Measurements from ENCODE around the gene MRPS10.
"Not testable (repeated sequence)": the region's sequence is repeated elsewhere in the genome, so short reads cannot be mapped to it uniquely, and the experiment has no call there.

MRPS10 gene

DNA sequence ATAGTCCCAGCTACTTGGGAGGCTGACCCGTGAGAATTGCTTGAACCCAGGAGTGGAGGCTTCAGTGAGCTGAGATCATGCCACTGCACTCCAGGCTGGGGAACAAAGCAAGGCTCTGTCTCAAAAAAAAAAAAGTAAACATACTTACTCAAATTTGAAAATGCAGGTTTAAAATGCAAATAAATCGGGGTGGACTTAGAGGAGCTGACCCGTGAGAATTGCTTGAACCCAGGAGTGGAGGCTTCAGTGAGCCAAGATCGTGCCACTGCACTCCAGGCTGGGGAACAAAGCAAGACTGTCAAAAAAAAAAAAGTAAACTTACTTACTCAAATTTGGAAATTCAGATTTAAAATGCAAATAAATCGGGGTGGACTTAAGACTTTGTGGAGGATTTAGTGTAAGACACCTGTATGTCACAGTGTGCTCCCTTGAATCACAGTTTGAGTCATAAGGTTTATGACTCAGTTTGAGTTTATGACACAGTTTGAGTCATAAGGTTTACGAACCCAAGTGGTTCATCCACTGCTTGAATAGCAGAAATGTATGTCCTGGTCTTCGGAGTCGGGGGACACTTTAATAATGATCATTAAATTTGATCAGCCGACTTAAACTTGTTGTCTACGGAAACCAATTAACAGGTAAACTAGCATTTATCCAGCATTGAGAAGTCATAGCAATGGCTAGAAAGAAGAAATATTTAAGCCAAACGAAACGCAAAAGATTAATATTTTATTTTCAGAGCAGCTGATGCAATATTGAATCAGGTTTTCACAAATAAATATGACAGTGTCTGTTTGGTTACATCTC lies 6.8 kb upstream of the MRPS10 start:
- DNase-seq (ENCODE audit: extremely low read depth, low read depth) = peak; percentile 8
- TF ChIP-seq CTCF (IDR thresholded peaks at IDR 0.05; ENCODE audit: low read depth, low read length) = no peak

DNA sequence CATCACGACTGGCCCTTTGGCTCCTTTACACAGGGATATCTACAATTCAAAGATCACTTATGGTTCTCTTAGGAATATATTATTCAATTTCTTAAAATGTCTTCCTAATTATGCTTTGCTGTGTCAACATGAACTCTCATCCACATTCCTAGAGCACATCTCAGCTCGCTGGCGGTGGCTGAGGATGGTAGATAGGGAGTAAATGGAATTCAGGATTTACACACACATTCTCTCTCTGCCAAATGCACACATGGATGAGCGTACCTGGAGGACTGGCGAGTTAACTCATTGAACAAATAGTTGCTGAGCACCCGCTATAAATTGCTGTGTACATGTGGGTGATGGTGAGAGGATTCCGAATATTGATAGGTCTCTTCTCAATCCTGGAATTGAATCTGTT lies 4.8 kb upstream of the MRPS10 start:
- no peak for TF ChIP-seq CTCF (IDR thresholded peaks at IDR 0.05; ENCODE audit: low read depth, low read length)
- DNase-seq (ENCODE audit: extremely low read depth, low read depth) = no peak

DNA sequence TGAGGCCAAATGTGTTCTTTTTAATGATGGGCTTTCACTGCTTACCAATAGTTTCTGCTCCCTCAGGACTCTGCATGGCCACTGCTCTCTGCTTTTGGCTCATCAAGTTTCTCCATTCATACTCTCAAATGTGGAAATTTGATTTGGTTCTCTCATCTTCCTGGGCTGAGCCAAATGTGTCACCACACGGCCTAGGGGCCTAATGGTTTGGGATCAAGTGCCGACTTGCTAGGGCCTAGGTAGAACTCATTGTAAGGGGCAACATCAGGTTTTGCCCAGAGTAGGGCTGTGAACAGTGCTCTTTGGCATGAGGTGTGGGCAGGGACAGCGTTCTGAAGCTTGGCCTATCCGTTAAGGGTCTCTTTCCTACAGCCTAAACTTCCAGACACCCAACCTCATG lies 3.9 kb upstream of the MRPS10 start:
- no peak for TF ChIP-seq CTCF (IDR thresholded peaks at IDR 0.05; ENCODE audit: low read depth, low read length)
- DNase-seq (ENCODE audit: extremely low read depth, low read depth) = no peak

- TF ChIP-seq CTCF (IDR thresholded peaks at IDR 0.05; ENCODE audit: low read depth, low read length) = no peak
Measured at GRCh38 chr6:42220807-42221206, 3.1 kb upstream of the MRPS10 start.

GRCh38 chr6:42217157-42217518 lies 523 bp downstream of the MRPS10 start:
- TF ChIP-seq CTCF (IDR thresholded peaks at IDR 0.05; ENCODE audit: low read depth, low read length) = no peak
- no peak for DNase-seq (ENCODE audit: extremely low read depth, low read depth)

More at GRCh38 chr6:42220807-42221206, 3.1 kb upstream of the MRPS10 start:
- no peak for DNase-seq (ENCODE audit: extremely low read depth, low read depth)

DNA sequence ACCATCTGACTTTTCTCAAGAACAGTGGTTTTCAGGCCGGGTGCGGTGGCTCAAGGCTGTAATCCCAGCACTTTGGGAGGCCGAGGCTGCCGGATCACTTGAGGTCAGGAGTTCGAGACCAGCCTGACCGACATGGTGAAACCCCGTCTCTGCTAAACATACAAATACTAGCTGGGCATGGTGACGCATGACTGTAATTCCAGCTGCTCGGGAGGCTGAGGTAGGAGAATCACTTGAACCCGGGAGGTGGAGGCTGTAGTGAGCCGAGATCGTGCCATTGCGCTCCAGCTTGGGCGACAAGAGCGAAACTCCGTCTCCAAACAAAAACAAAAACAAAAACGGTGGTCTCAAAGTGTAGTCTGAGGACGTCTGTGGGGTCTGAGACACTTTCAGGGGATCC lies 1.2 kb downstream of the MRPS10 start:
- not testable (repeated sequence) for DNase-seq (ENCODE audit: extremely low read depth, low read depth)

DNA sequence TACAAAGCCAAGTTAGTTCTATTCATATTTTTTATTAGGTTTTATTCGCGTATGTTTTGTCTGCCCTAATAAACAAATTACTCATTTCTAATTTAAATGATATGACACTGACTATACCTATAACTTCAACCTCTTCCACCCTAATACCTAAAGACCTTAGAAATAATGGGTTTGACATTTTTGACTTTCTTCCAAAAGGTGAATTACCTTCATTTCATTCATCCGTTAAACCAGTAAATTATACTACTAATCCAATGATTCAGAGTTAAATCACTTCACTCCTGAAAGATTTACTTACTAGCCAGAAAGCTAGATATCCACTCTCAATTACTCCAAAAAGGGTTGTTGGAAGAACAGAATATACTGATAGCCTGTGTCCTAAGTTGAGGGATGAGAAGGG lies 5.2 kb downstream of the MRPS10 start:
- no peak for DNase-seq (ENCODE audit: extremely low read depth, low read depth)
- no peak for TF ChIP-seq CTCF (IDR thresholded peaks at IDR 0.05; ENCODE audit: low read depth, low read length)

DNA sequence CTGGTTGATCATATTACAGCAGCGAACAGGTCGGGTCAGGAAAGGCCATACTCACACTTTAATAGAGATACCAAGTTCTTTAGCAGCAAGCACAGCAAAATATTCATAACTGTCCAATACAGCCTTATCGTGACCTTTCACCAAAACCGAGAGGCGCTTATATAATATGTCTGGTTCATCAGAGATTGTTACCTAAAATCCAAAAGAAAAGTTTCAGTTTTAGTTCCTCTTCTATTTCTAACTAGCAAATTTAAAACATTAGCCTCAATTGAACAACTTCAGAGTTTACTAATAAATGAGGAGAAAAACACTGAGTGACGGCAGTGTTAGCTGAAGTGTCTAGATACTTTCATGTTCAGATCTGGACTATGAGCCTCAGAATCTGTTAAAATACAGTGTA lies 5.9 kb downstream of the MRPS10 start:
- no peak for TF ChIP-seq CTCF (IDR thresholded peaks at IDR 0.05; ENCODE audit: low read depth, low read length)
- DNase-seq (ENCODE audit: extremely low read depth, low read depth) = no peak
